OCI-LY7 (cell line): ENCODE results near the gene SRRT.
"Not testable (repeated sequence)": the region's sequence is repeated elsewhere in the genome, so short reads cannot be mapped to it uniquely, and the experiment has no call there.

Experiments
- CTCF ChIP-seq: fragments of 200-600 bp; sonication (generic); conservative IDR thresholded peaks from 2 replicates; pipeline ENCODE4 v1.5.1; 2014; ENCODE audit warnings: mild to moderate bottlenecking, antibody characterized with exemption, low read length, moderate library complexity, mixed read lengths
- EZH2phosphoT487 ChIP-seq: fragments of 200-600 bp; sonication (generic); IDR thresholded peaks from 2 replicates; pipeline ENCODE4 v1.6.1; 2018; ENCODE audit warnings: low read depth, borderline replicate concordance, mild to moderate bottlenecking, mixed run types, antibody characterized with exemption, low read length, moderate library complexity, mixed read lengths

DNA sequence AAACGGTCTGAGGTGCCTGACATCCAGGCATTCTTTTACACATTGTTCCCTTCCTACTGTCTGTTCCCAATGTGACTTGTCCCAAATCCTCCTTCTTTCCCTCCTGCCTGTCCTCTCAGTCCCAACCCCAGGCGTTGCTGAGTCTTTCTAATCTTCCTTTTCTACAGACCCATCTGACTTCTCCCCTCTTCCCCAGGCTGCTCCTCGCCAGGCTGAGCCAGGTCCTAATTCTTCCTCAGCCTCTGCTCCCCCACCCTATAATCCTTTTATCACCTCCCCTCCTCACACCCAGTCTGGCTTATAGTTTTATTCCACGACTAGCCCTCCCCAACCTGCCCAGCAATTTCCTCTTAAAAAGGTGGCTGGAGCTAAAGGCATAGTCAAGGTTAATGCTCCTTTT lies 48.7 kb downstream of the SRRT start:
- TF ChIP-seq CTCF, EZH2phosphoT487: not testable (repeated sequence)
